ENCODE measurements around the gene VIPR1.

DNA sequence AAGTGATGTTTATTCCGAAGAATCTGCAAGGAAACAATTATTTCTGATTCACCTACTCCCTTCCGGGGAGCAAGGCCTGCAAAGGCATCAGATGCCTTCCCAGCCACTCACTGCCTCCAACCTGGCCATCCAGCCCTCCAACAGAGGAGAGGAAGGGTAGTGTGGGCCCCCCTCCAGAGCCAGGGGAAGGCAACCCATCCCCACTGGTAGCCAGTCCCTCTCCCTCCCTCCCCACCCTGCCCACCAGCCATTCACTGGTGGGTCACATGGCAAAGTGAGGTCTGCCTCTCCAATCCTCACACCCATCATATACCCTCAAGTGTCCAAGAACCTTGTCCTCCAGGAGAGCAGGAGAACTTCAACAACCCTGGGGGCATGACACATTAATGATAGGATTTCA, 2.4 kb upstream of the VIPR1 start:
- no peak for TF ChIP-seq CREB1 (CRISPR knock-in tag; IDR thresholded peaks at IDR 0.05)
- TF ChIP-seq, protein P1, sequence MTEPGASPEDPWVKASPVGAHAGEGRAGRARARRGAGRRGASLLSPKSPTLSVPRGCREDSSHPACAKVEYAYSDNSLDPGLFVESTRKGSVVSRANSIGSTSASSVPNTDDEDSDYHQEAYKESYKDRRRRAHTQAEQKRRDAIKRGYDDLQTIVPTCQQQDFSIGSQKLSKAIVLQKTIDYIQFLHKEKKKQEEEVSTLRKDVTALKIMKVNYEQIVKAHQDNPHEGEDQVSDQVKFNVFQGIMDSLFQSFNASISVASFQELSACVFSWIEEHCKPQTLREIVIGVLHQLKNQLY (CRISPR knock-in tag; IDR thresholded peaks at IDR 0.05), result no peak
